Astrocyte (in vitro differentiated cells and primary cell): Measurements from ENCODE around the gene PARD3B.

Experiments used
- EZH2 ChIP-seq: IDR thresholded peaks from 2 replicates; pipeline ENCODE4 v1.6.1; 2012; ENCODE audit warnings: mild to moderate bottlenecking, low read length, inconsistent platforms; ENCODE audit not compliant: insufficient read depth
- TF ChIP-seq, protein P1 (sequence below): IDR thresholded peaks from 2 replicates; pipeline ENCODE4 v1.5.1; 2011; ENCODE audit warnings: low read depth, mild to moderate bottlenecking, inconsistent platforms, low read length, moderate library complexity; ENCODE audit not compliant: insufficient read depth

DNA sequence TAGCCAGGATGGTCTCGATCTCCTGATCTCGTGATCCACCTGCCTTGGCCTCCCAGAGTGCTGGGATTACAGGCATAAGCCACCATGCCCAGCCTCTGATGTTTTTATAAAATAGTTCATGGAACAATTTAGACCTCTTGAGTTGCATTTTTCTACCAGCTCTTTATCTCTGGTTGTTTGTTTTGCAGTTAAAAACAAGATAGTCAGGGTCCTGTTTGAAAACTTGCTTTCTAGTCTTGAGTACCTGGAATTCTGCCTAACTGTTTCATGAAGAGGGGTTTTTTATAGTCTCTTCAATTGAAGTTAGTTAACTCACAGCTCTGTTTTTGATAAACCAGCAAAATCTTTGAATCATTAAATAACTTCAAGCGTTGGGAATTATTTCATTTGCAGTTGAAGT is 244.8 kb downstream of the PARD3B start:
- TF ChIP-seq, protein P1, sequence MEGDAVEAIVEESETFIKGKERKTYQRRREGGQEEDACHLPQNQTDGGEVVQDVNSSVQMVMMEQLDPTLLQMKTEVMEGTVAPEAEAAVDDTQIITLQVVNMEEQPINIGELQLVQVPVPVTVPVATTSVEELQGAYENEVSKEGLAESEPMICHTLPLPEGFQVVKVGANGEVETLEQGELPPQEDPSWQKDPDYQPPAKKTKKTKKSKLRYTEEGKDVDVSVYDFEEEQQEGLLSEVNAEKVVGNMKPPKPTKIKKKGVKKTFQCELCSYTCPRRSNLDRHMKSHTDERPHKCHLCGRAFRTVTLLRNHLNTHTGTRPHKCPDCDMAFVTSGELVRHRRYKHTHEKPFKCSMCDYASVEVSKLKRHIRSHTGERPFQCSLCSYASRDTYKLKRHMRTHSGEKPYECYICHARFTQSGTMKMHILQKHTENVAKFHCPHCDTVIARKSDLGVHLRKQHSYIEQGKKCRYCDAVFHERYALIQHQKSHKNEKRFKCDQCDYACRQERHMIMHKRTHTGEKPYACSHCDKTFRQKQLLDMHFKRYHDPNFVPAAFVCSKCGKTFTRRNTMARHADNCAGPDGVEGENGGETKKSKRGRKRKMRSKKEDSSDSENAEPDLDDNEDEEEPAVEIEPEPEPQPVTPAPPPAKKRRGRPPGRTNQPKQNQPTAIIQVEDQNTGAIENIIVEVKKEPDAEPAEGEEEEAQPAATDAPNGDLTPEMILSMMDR, result no peak
- no peak for TF ChIP-seq EZH2
